ENCODE data around the gene MYL5.

The MYL5 gene

GRCh38 chr4:708631-708933 is 34.2 kb downstream of the MYL5 start:
- Histone ChIP-seq H3K9ac (ENCODE audit: insufficient read length) (no peak overlapping the region), H3K9me3 (ENCODE audit: low read depth, low read length) (no peaks in the 10 kb centered on the region), H3K4me3 (peak overlapping the region; percentile 38; the same call in 1 of the 2 replicates), H3K27ac (no peak overlapping the region), H3K36me3 (ENCODE audit: insufficient read depth, low read length) (peaks cover 34% of the 10 kb centered on the region)
- no peak for DNase-seq (ENCODE audit: low read depth, low spot score)
- TF ChIP-seq EZH2 (IDR thresholded peaks at IDR 0.05) (no peak), POLR2AphosphoS5 (IDR thresholded peaks at IDR 0.05; ENCODE audit: borderline replicate concordance, low read depth, low read length) (no peak), FOXP2 (optimal IDR thresholded peaks at IDR 0.05; ENCODE audit: control extremely low read depth, extremely low read length, insufficient read depth) (no peak)

GRCh38 chr4:709348-709747 is 35.0 kb downstream of the MYL5 start:
- TF ChIP-seq EZH2 (IDR thresholded peaks at IDR 0.05) = no peak
- no peak for TF ChIP-seq FOXP2 (optimal IDR thresholded peaks at IDR 0.05; ENCODE audit: control extremely low read depth, extremely low read length, insufficient read depth)
- TF ChIP-seq POLR2AphosphoS5 (IDR thresholded peaks at IDR 0.05; ENCODE audit: borderline replicate concordance, low read depth, low read length) = no peak
- no peaks in the 10 kb centered on the region for H3K9me3 ChIP-seq (ENCODE audit: low read depth, low read length)
- H3K36me3 ChIP-seq (ENCODE audit: insufficient read depth, low read length) = peaks cover 42% of the 10 kb centered on the region
- H3K4me3 ChIP-seq = no peak overlapping the region
- H3K9ac ChIP-seq (ENCODE audit: insufficient read length) = no peak overlapping the region
- DNase-seq (ENCODE audit: low read depth, low spot score) = no peak
- peak overlapping the region; percentile 60; the same call in 1 of the 2 replicates for H3K27ac ChIP-seq

- Histone ChIP-seq H3K9ac (ENCODE audit: insufficient read length) (no peak overlapping the region), H3K9me3 (ENCODE audit: low read depth, low read length) (no peaks in the 10 kb centered on the region), H3K36me3 (ENCODE audit: insufficient read depth, low read length) (peaks cover 45% of the 10 kb centered on the region), H3K27ac (0 out of 2 replicates have a peak overlapping the region, but pooled peaks have one; percentile 60), H3K4me3 (no peak overlapping the region)
- TF ChIP-seq EZH2 (IDR thresholded peaks at IDR 0.05) (no peak), FOXP2 (optimal IDR thresholded peaks at IDR 0.05; ENCODE audit: control extremely low read depth, extremely low read length, insufficient read depth) (no peak), POLR2AphosphoS5 (IDR thresholded peaks at IDR 0.05; ENCODE audit: borderline replicate concordance, low read depth, low read length) (no peak)
- no peak for DNase-seq (ENCODE audit: low read depth, low spot score)
These were observed 35.8 kb downstream of the MYL5 start for GRCh38 chr4:710116-710515.

GRCh38 chr4:710916-711315 is 36.6 kb downstream of the MYL5 start:
- Histone ChIP-seq H3K27ac (no peak overlapping the region), H3K4me3 (no peak overlapping the region)

GRCh38 chr4:712093-712492 is 37.8 kb downstream of the MYL5 start:
- TF ChIP-seq EZH2 (IDR thresholded peaks at IDR 0.05) (no peak), POLR2AphosphoS5 (IDR thresholded peaks at IDR 0.05; ENCODE audit: borderline replicate concordance, low read depth, low read length) (no peak), FOXP2 (optimal IDR thresholded peaks at IDR 0.05; ENCODE audit: control extremely low read depth, extremely low read length, insufficient read depth) (no peak)
- Histone ChIP-seq H3K9me3 (ENCODE audit: low read depth, low read length) (no peaks in the 10 kb centered on the region), H3K27ac (no peak overlapping the region), H3K9ac (ENCODE audit: insufficient read length) (no peak overlapping the region), H3K36me3 (ENCODE audit: insufficient read depth, low read length) (peaks cover 45% of the 10 kb centered on the region), H3K4me3 (no peak overlapping the region)
- DNase-seq (ENCODE audit: low read depth, low spot score) = no peak

More at GRCh38 chr4:710916-711315, 36.6 kb downstream of the MYL5 start:
- no peak for TF ChIP-seq FOXP2 (optimal IDR thresholded peaks at IDR 0.05; ENCODE audit: control extremely low read depth, extremely low read length, insufficient read depth)
- TF ChIP-seq EZH2 (IDR thresholded peaks at IDR 0.05) = no peak
- no peak for TF ChIP-seq POLR2AphosphoS5 (IDR thresholded peaks at IDR 0.05; ENCODE audit: borderline replicate concordance, low read depth, low read length)
- Histone ChIP-seq H3K9me3 (ENCODE audit: low read depth, low read length) (no peaks in the 10 kb centered on the region), H3K36me3 (ENCODE audit: insufficient read depth, low read length) (peaks cover 45% of the 10 kb centered on the region), H3K9ac (ENCODE audit: insufficient read length) (no peak overlapping the region)
- no peak for DNase-seq (ENCODE audit: low read depth, low spot score)

GRCh38 chr4:712916-713632 is 38.7 kb downstream of the MYL5 start:
- Histone ChIP-seq H3K27ac (no peak overlapping the region), H3K9me3 (ENCODE audit: low read depth, low read length) (no peaks in the 10 kb centered on the region), H3K4me3 (no peak overlapping the region), H3K9ac (ENCODE audit: insufficient read length) (no peak overlapping the region), H3K36me3 (ENCODE audit: insufficient read depth, low read length) (peaks cover 45% of the 10 kb centered on the region)
- DNase-seq (ENCODE audit: low read depth, low spot score) = no peak
- TF ChIP-seq POLR2AphosphoS5 (IDR thresholded peaks at IDR 0.05; ENCODE audit: borderline replicate concordance, low read depth, low read length) (no peak), EZH2 (IDR thresholded peaks at IDR 0.05) (no peak), FOXP2 (optimal IDR thresholded peaks at IDR 0.05; ENCODE audit: control extremely low read depth, extremely low read length, insufficient read depth) (no peak)

- H3K9me3 ChIP-seq (ENCODE audit: low read depth, low read length) = no peaks in the 10 kb centered on the region
- DNase-seq (ENCODE audit: low read depth, low spot score) = no peak
- no peak overlapping the region for H3K27ac ChIP-seq
- H3K4me3 ChIP-seq = no peak overlapping the region
- H3K36me3 ChIP-seq (ENCODE audit: insufficient read depth, low read length) = peaks cover 36% of the 10 kb centered on the region
- H3K9ac ChIP-seq (ENCODE audit: insufficient read length) = no peak overlapping the region
- no peak for TF ChIP-seq POLR2AphosphoS5 (IDR thresholded peaks at IDR 0.05; ENCODE audit: borderline replicate concordance, low read depth, low read length)
- no peak for TF ChIP-seq EZH2 (IDR thresholded peaks at IDR 0.05)
- TF ChIP-seq FOXP2 (optimal IDR thresholded peaks at IDR 0.05; ENCODE audit: control extremely low read depth, extremely low read length, insufficient read depth) = no peak
These were observed 39.7 kb downstream of the MYL5 start for GRCh38 chr4:714087-714486.

GRCh38 chr4:717601-718320 is 43.4 kb downstream of the MYL5 start:
- H3K36me3 ChIP-seq (ENCODE audit: insufficient read depth, low read length) = peaks cover 20% of the 10 kb centered on the region
- no peak overlapping the region for H3K27ac ChIP-seq
- no peak for DNase-seq (ENCODE audit: low read depth, low spot score)
- no peak overlapping the region for H3K9ac ChIP-seq (ENCODE audit: insufficient read length)
- no peak for TF ChIP-seq EZH2 (IDR thresholded peaks at IDR 0.05)
- H3K4me3 ChIP-seq = no peak overlapping the region
- H3K9me3 ChIP-seq (ENCODE audit: low read depth, low read length) = no peaks in the 10 kb centered on the region

Measured in SK-N-MC (cell line).